Muscle of leg (tissue), 11 donors: ENCODE measurements around the gene PROK2. TPM values are rescaled to one million over a fixed set of nuclear protein-coding genes. Genes with fewer than 3 reads are reported as not detected.

ENCODE experiments used
- DNase-seq: peaks from one replicate; pipeline ENCODE4 v3.0.0; 2013
- H3K27ac ChIP-seq: one replicate; pipeline ENCODE4 v1.5.1; 2013; ENCODE audit warnings: mild to moderate bottlenecking, low read length, control low read depth
- H3K27me3 ChIP-seq: one replicate; pipeline ENCODE4 v1.6.1; 2013; ENCODE audit warnings: low read length; ENCODE audit not compliant: control insufficient read depth, insufficient read depth
- H3K36me3 ChIP-seq: one replicate; pipeline ENCODE4 v1.6.1; 2013; ENCODE audit warnings: low read length; ENCODE audit not compliant: control insufficient read depth, insufficient read depth
- H3K4me1 ChIP-seq: one replicate; pipeline ENCODE4 v1.6.1; 2013; ENCODE audit warnings: low read length; ENCODE audit not compliant: control insufficient read depth, insufficient read depth
- H3K4me3 ChIP-seq: one replicate; pipeline ENCODE4 v1.5.1; 2013; ENCODE audit warnings: low read length, control low read depth
- H3K9me3 ChIP-seq: replicated peaks from 2 replicates; pipeline ENCODE4 v1.6.1; 2013; ENCODE audit warnings: low read depth, low read length; ENCODE audit not compliant: control insufficient read depth
- WGBS: methylation state at CpG from one replicate; pipeline ENCODE4 v1.1.5; 2013; ENCODE audit warnings: missing lambda C conversion rate; ENCODE audit not compliant: insufficient coverage; 5-methylcytosine and 5-hydroxymethylcytosine counted together
- polyA plus RNA-seq, 8 donors: library from polyadenylated mRNA; unstranded; fragments of 120-200 nt; gene quantifications; one replicate each; pipeline versions ENCODE4 v1.2.1 to v1.2.3, GENCODE V29; 2013; ENCODE audit warnings: inconsistent platforms in 1 of 8, low replicate concordance in 1 of 8; ENCODE audit not compliant: insufficient read length in 8 of 8, insufficient read depth in 1 of 8
- total RNA-seq: library from RNA; stranded (reverse); fragments of 120-200 nt; gene quantifications from one replicate; pipeline ENCODE4 v1.2.4, GENCODE V29; 2013

PROK2 gene
- total and polyA plus RNA-seq, 9 donors, result 0.16 to 3.3 (median 0.95) TPM

- WGBS, result 90% methylated on average over 2 of the region's 3 CpGs
- H3K36me3 ChIP-seq, result no peaks in the 10 kb centered on the region
- no peak for DNase-seq
- H3K4me1 ChIP-seq, result no peaks in the 10 kb centered on the region
- H3K27ac ChIP-seq, result no peak overlapping the region
- no peaks in the 10 kb centered on the region for H3K9me3 ChIP-seq
- H3K4me3 ChIP-seq, result no peak overlapping the region
- H3K27me3 ChIP-seq, result no peaks in the 10 kb centered on the region
Measured at GRCh38 chr3:71810056-71810455, 25.1 kb upstream of the PROK2 start.

DNA sequence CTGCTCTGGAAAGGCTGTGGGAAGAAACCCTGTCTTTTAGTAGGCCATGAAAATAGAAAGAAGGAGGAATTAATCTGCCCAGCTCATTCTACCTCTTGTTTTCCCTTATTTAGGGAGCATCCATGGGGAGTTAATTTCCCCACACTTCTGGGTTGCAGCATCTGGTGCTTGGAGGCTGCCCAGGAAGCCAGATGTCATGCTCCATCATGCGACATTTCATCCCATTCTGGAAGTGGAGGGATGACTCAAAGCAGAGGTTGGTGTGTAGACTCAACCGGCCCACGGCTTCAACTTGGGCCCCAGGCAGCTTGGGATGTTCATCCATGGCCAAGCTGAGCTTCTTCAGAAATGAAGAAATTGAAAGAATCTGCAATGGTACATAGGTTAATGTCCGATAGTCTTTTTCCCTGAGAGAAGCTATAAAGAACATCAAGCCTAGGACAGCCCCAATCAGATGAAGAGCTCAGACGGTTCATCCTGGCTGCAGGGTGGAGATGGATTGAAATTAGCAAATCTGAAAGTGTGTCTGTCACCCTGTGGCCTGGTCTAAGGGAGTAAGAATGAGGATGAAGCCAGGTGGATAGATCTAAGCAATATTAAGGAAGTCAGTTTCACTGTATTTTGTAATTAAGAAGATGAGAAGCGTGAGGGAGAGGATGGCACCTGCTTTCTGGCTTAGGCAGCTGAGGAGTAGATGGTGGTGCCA lies 24.5 kb upstream of the PROK2 start:
- no peaks in the 10 kb centered on the region for H3K9me3 ChIP-seq
- no peaks in the 10 kb centered on the region for H3K27me3 ChIP-seq
- H3K4me3 ChIP-seq, result no peak overlapping the region
- H3K4me1 ChIP-seq, result no peaks in the 10 kb centered on the region
- 84% methylated on average over 4 of the region's 6 CpGs for WGBS
- H3K27ac ChIP-seq, result no peak overlapping the region
- no peaks in the 10 kb centered on the region for H3K36me3 ChIP-seq
- DNase-seq, result peak; percentile 25

- DNase-seq, result no peak
- Histone ChIP-seq H3K4me1 (no peaks in the 10 kb centered on the region), H3K4me3 (no peak overlapping the region), H3K27ac (no peak overlapping the region), H3K27me3 (no peaks in the 10 kb centered on the region), H3K9me3 (no peaks in the 10 kb centered on the region), H3K36me3 (no peaks in the 10 kb centered on the region)
- WGBS, result 100% methylated on average over 1 of the region's 3 CpGs
Measured at GRCh38 chr3:71806736-71807135, 21.8 kb upstream of the PROK2 start.

DNA sequence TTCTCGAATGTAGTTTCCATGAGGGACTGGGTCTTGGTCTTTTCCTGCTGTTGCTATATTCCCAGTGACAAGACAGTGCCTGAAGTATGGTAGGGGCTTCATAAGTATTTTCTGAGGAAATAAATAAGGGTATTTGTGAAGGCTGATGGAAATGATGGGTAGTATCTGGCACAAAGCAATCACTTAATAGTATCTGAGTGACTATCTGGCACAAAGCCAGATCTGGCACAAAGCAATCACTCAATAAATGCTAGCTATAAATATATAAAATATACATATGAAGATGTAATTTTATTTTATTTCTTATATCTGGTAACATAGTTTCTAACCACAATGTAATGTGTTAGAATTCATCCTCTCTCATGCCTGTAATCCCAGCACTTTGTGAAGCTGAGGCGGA lies 20.7 kb upstream of the PROK2 start:
- Histone ChIP-seq H3K4me3 (no peak overlapping the region), H3K9me3 (no peaks in the 10 kb centered on the region), H3K27me3 (no peaks in the 10 kb centered on the region), H3K4me1 (no peaks in the 10 kb centered on the region), H3K27ac (no peak overlapping the region), H3K36me3 (no peaks in the 10 kb centered on the region)
- 100% methylated on average over 1 of the region's 2 CpGs for WGBS
- DNase-seq, result no peak

- no peaks in the 10 kb centered on the region for H3K4me1 ChIP-seq
- no peak overlapping the region for H3K27ac ChIP-seq
- no peak overlapping the region for H3K4me3 ChIP-seq
- no peaks in the 10 kb centered on the region for H3K27me3 ChIP-seq
- no peaks in the 10 kb centered on the region for H3K9me3 ChIP-seq
- no peak for DNase-seq
- no peaks in the 10 kb centered on the region for H3K36me3 ChIP-seq
- no CpG with 5 or more reads among the region's 3 CpGs for WGBS
Measured at GRCh38 chr3:71805199-71805598, 20.3 kb upstream of the PROK2 start.

- no peak for DNase-seq
- WGBS, result 80% methylated on average over 2 of the region's 3 CpGs
- Histone ChIP-seq H3K4me1 (no peaks in the 10 kb centered on the region), H3K36me3 (no peaks in the 10 kb centered on the region), H3K9me3 (no peaks in the 10 kb centered on the region), H3K27ac (no peak overlapping the region), H3K27me3 (peaks cover 5% of the 10 kb centered on the region), H3K4me3 (no peak overlapping the region)
Measured at GRCh38 chr3:71803248-71803647, 18.3 kb upstream of the PROK2 start.

DNA sequence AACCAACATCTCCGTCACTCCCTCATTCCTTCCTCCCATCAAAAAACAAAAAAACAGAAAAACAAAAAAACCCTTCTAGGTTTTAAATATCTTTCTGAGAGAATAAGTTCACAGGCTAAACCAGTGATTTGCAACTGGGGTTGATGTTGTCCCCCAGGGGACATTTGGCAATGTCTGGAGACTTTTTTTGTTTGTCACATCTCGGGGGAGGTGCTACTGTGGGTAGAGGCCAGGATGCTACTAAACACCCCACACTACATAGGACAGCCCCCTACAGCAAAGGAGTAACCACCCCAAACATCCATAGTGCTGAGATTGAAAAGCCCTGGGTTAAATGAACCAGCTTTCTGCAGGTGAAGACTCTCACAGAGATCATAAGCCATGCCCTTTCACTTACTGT lies 17.0 kb upstream of the PROK2 start:
- H3K36me3 ChIP-seq, result no peaks in the 10 kb centered on the region
- no peaks in the 10 kb centered on the region for H3K4me1 ChIP-seq
- peaks cover 5% of the 10 kb centered on the region for H3K27me3 ChIP-seq
- no peaks in the 10 kb centered on the region for H3K9me3 ChIP-seq
- H3K4me3 ChIP-seq, result no peak overlapping the region
- no peak overlapping the region for H3K27ac ChIP-seq
- no peak for DNase-seq
- no CpG with 5 or more reads among the region's 2 CpGs for WGBS

- peaks cover 6% of the 10 kb centered on the region for H3K27me3 ChIP-seq
- no peak for DNase-seq
- H3K4me1 ChIP-seq, result no peaks in the 10 kb centered on the region
- H3K27ac ChIP-seq, result no peak overlapping the region
- H3K4me3 ChIP-seq, result no peak overlapping the region
- no peaks in the 10 kb centered on the region for H3K9me3 ChIP-seq
- H3K36me3 ChIP-seq, result no peaks in the 10 kb centered on the region
- no CpG with 5 or more reads among the region's 3 CpGs for WGBS
Measured at GRCh38 chr3:71800023-71800422, 15.1 kb upstream of the PROK2 start.

DNA sequence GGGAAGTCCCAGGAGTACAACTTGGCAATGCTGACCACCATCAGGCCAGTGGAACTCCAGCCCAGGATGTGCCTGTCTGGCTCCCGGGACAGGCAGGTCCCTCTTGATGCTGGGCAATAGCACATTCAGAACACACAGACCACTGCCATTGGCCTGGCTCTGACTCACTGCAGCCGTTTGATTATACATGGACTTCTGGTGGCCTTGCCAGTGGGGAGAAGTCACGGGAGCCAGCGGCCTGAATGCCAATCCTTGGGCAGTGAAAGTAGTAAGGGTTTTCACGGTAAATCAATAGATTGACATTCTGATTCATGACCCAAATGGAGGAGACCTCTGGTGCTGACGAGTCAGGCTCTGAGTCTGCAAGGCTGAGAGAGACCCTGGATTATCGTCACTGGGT lies 12.5 kb upstream of the PROK2 start:
- no peaks in the 10 kb centered on the region for H3K9me3 ChIP-seq
- DNase-seq, result no peak
- no peaks in the 10 kb centered on the region for H3K4me1 ChIP-seq
- peaks cover 9% of the 10 kb centered on the region for H3K27me3 ChIP-seq
- no peaks in the 10 kb centered on the region for H3K36me3 ChIP-seq
- no peak overlapping the region for H3K27ac ChIP-seq
- no peak overlapping the region for H3K4me3 ChIP-seq
- WGBS, result 63% methylated on average over 6 of the region's 7 CpGs

DNA sequence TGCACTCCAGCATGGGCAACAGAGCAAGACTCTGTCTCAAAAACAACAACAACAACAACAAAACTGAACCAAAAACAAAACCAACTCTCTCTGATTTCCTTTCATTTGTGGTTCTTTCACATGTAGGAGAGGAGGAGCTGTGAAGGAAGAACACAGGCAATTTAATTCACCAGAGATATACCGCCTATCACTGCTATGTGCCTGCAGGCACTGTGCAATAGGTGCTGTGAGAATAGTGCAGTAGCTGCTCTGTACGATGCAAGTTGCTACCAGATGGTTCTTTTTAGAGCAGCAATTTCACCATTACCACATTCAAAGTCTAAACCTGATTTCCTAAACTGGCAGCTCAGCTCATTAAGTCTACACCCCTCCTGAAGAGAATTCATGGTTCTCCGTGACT lies 11.3 kb upstream of the PROK2 start:
- no CpG with 5 or more reads among the region's 3 CpGs for WGBS

GRCh38 chr3:71791634-71792033 lies 6.7 kb upstream of the PROK2 start:
- Histone ChIP-seq H3K4me3 (no peak overlapping the region), H3K4me1 (no peaks in the 10 kb centered on the region), H3K36me3 (no peaks in the 10 kb centered on the region), H3K27ac (no peak overlapping the region), H3K9me3 (no peaks in the 10 kb centered on the region), H3K27me3 (peaks cover 8% of the 10 kb centered on the region)
- WGBS, result no CpG with 5 or more reads among the region's 1 CpG
- DNase-seq, result no peak

More for the DNA sequence above, 11.3 kb upstream of the PROK2 start:
- no peak for DNase-seq
- Histone ChIP-seq H3K27ac (no peak overlapping the region), H3K9me3 (no peaks in the 10 kb centered on the region), H3K27me3 (peaks cover 9% of the 10 kb centered on the region), H3K4me3 (no peak overlapping the region), H3K4me1 (no peaks in the 10 kb centered on the region), H3K36me3 (no peaks in the 10 kb centered on the region)
